Spinal cord (tissue), 10 donors: ENCODE data around the gene NT5DC2. TPM values are rescaled to one million over a fixed set of nuclear protein-coding genes. Genes with fewer than 3 reads are reported as not detected.

Experiments used
- DNase-seq, 6 donors: peaks; one replicate each; pipeline versions ENCODE4 v3.0.0 to v3.0.0-alpha.2; 2013 to 2015; ENCODE audit warnings: low spot score in 6 of 6, low read depth in 4 of 6
- H3K27ac ChIP-seq: one replicate; pipeline ENCODE4 v1.5.1; 2013; ENCODE audit warnings: low read depth, low read length, control low read depth
- H3K27me3 ChIP-seq: one replicate; pipeline ENCODE4 v1.6.1; 2013; ENCODE audit warnings: low read length; ENCODE audit not compliant: control insufficient read depth, insufficient read depth
- H3K36me3 ChIP-seq: one replicate; pipeline ENCODE4 v1.6.1; 2013; ENCODE audit warnings: low read length; ENCODE audit not compliant: control insufficient read depth, insufficient read depth
- H3K4me1 ChIP-seq: one replicate; pipeline ENCODE4 v1.6.1; 2013; ENCODE audit warnings: low read length; ENCODE audit not compliant: control insufficient read depth, insufficient read depth
- H3K4me3 ChIP-seq: one replicate; pipeline ENCODE4 v1.5.1; 2013; ENCODE audit warnings: low read depth, low read length, control low read depth
- H3K9me3 ChIP-seq: one replicate; pipeline ENCODE4 v1.6.1; 2013; ENCODE audit warnings: low read length; ENCODE audit not compliant: control insufficient read depth, insufficient read depth
- WGBS: methylation state at CpG from one replicate; pipeline ENCODE4 v1.1.5; 2013; ENCODE audit warnings: missing lambda C conversion rate; ENCODE audit not compliant: insufficient coverage; 5-methylcytosine and 5-hydroxymethylcytosine counted together
- polyA plus RNA-seq, 2 donors: library from polyadenylated mRNA; unstranded; fragments of 120-200 nt; gene quantifications; one replicate each; pipeline ENCODE4 v1.2.1, GENCODE V29; 2013; ENCODE audit not compliant: insufficient read length in 2 of 2
- total RNA-seq, 2 donors: library from RNA; depleted of rRNA in 1 of 2; stranded (reverse); fragments of 120-200 nt in 1 of 2; fragments of >200 nt in 1 of 2; gene quantifications; one replicate each; pipeline versions ENCODE4 v1.2.3 to v1.2.4, GENCODE V29; 2013 to 2014
- donor health status: healthy.

The NT5DC2 gene
- total and polyA plus RNA-seq, 4 donors, result 33.6 to 205 (median 144) TPM

DNA sequence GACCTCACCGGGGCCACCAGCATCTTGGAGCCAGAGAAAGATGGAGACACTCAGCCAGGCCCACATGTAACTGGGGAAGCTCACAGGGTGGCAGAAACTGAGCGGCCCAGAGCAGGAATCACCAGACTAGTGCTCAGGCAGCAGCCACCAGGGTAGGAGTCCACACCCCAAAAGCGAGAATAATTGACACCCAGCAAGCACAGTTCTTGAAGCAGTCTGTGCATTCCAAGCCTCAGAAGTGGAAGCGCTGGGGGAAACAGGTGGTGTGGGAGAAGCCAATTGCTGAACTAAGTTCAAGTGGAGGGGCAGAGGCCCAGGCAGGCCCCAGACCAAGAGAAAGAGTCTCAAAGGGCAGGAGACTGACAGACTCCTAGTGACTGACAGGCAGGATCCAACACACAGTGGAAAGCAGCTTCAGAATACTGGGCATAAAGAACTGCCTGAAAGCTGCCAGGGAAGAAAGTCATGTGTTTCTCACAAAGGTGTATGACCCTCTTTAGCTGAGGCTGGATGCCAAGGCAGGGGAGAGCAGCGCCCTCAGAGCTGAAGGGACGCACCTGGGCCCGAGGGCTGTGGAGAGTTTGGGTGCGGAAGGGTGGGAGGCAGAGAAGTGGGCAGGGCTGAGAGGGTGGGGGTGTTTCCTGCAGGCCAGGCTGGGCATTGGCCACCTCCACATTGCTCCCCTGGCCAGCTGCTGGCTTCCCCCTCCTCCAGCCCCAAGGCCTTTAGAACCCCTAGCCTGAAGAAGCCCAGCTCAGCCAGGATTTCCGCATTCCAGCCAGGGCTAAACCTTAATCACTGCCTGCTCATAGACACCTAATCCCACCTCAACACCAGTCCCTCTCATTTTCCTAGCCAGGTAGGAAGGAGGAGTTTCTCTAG lies 7.7 kb downstream of the NT5DC2 start:
- Histone ChIP-seq H3K4me1 (peaks cover 20% of the 10 kb centered on the region), H3K4me3 (no peak overlapping the region), H3K36me3 (peaks cover 93% of the 10 kb centered on the region), H3K27me3 (no peaks in the 10 kb centered on the region), H3K27ac (peak overlapping the region; percentile 25), H3K9me3 (no peaks in the 10 kb centered on the region)
- WGBS, result 88% methylated on average over 6 of the region's 9 CpGs
- DNase-seq, result no peak

DNA sequence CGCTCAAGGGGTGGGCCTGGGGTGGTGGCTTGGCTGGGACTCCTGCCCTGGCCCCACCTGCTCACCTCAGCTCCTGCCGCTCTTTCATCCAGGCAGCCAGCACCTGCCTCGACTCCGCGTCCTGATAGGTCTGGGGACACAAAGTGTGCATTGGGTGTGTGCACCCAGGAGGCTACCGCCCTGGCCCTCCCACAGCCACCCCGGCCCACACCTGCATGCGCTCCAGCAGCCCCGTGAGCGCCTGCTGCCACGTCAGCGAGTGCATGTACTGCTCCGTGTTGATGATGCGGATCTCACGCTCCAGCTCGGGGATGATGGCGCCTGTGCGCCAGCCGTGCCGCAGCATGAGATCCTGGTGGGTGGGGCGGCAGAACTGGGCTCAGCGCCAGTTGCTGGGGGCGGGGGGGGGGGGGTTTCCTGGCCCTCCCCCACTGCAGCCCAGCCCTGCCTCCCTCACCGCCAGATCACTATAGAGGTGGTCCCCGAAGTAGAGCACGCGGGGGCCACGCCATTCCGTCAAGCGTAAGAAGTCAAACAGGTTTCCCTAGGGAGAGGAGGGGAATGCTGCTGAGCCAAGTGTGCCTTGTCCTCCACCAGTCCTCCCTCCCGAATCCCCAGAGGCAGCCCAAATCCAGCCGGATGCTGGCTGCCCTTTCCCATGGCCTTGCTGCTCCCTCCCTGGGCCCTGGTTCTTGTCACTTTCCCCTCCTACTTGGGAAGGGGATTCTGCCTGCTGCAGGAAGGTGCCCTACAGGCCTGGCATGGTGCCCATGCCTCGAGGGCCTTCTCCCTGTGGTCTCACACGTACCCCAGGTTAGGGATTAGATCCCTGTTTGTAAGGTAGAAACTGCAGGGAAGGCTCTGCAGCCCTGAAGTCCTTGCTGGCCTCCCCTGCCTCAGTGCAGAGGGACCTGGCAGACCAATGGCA lies 8.6 kb downstream of the NT5DC2 start:
- WGBS, result 89% methylated on average over 19 of the region's 34 CpGs
- H3K27ac ChIP-seq, result peak overlapping the region; percentile 25

DNA sequence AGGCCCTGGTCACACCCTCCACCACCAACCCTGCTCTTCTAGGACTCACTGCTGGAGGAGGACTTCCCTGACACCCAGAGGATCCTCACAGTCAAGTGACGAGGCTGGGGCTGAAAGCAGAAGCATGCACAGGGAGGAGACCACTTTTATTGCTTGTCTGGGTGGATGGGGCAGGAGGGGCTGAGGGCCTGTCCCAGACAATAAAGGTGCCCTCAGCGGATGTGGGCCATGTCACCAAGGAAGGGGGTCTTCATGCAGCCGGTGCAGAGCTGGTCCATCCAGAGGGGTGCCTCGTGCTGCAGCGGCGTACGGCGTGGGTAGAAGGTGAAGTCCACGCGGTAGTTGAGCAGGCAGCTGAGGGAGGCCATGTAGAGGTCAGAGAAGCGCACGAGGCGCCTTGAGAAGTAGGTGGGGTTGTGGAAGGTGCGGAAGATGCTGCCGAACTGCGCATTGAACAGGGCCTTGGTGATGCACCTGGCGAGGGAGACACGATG lies 9.4 kb downstream of the NT5DC2 start:
- no peak for DNase-seq
- 94% methylated on average over 18 of the region's 18 CpGs for WGBS
- no peak overlapping the region for H3K4me3 ChIP-seq
- no peaks in the 10 kb centered on the region for H3K9me3 ChIP-seq
- no peak overlapping the region for H3K27ac ChIP-seq
- no peaks in the 10 kb centered on the region for H3K27me3 ChIP-seq
- H3K36me3 ChIP-seq, result peaks cover 91% of the 10 kb centered on the region
- peaks cover 18% of the 10 kb centered on the region for H3K4me1 ChIP-seq

More for the DNA sequence above, 8.6 kb downstream of the NT5DC2 start:
- H3K4me3 ChIP-seq, result no peak overlapping the region
- no peaks in the 10 kb centered on the region for H3K27me3 ChIP-seq
- H3K9me3 ChIP-seq, result no peaks in the 10 kb centered on the region
- H3K4me1 ChIP-seq, result peaks cover 18% of the 10 kb centered on the region
- DNase-seq, result no peak
- peaks cover 97% of the 10 kb centered on the region for H3K36me3 ChIP-seq

DNA sequence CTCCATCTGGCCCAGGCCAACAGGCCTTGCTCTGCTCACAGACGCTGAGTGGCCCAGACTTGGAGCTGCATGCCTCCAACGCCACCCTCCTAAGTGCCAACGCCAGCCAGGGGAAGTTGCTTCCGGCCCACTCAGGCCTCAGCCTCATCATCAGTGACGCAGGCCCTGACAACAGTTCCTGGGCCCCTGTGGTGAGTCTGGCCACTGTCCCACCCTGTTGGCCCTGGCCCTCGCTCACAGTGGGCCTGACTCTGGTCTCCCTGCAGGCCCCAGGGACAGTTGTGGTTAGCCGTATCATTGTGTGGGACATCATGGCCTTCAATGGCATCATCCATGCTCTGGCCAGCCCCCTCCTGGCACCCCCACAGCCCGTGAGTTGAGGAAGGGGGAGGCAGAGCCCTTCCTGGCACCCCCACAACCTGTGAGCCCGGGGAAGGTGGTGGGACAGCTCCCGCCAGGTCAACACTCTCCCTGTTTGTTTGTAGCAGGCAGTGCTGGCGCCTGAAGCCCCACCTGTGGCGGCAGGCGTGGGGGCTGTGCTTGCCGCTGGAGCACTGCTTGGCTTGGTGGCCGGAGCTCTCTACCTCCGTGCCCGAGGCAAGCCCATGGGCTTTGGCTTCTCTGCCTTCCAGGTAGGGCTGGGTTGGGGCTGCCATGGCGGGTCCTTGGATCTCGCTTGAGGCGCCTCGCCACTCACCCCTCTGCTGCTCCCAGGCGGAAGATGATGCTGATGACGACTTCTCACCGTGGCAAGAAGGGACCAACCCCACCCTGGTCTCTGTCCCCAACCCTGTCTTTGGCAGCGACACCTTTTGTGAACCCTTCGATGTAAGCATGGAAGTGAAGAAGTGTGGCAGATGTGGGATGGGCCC lies 10.0 kb downstream of the NT5DC2 start:
- no peaks in the 10 kb centered on the region for H3K27me3 ChIP-seq
- H3K9me3 ChIP-seq, result no peaks in the 10 kb centered on the region
- DNase-seq, result no peak
- H3K4me3 ChIP-seq, result no peak overlapping the region
- 88% methylated on average over 23 of the region's 26 CpGs for whole genome bisulfite sequencing
- peaks cover 24% of the 10 kb centered on the region for H3K4me1 ChIP-seq
- peaks cover 84% of the 10 kb centered on the region for H3K36me3 ChIP-seq
- H3K27ac ChIP-seq, result no peak overlapping the region

DNA sequence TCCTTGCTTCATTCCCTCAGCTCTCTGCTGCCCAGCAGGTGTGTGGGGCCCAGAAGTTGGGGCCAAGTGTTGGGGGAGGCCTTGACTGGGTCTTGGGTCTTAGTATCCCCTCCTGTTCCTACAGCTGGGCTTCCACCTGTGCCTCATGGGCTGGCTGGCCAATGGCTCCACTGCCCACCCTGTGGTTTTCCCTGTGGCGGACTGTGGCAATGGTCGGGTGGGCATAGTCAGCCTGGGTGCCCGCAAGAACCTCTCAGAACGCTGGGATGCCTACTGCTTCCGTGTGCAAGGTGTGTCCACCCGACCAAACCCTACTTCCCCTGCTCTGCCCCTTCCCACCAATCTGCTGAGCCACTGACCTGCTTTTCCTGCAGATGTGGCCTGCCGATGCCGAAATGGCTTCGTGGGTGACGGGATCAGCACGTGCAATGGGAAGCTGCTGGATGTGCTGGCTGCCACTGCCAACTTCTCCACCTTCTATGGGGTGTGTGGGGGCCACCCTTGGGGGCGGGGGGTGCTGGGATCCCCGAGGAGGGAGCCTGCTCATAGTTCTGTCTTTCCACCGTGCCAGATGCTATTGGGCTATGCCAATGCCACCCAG lies 10.9 kb downstream of the NT5DC2 start:
- H3K27me3 ChIP-seq, result no peaks in the 10 kb centered on the region
- H3K4me3 ChIP-seq, result no peak overlapping the region
- H3K4me1 ChIP-seq, result peaks cover 31% of the 10 kb centered on the region
- H3K27ac ChIP-seq, result no peak overlapping the region
- WGBS, result 89% methylated on average over 12 of the region's 14 CpGs
- no peak for DNase-seq
- no peaks in the 10 kb centered on the region for H3K9me3 ChIP-seq
- H3K36me3 ChIP-seq, result peaks cover 79% of the 10 kb centered on the region

DNA sequence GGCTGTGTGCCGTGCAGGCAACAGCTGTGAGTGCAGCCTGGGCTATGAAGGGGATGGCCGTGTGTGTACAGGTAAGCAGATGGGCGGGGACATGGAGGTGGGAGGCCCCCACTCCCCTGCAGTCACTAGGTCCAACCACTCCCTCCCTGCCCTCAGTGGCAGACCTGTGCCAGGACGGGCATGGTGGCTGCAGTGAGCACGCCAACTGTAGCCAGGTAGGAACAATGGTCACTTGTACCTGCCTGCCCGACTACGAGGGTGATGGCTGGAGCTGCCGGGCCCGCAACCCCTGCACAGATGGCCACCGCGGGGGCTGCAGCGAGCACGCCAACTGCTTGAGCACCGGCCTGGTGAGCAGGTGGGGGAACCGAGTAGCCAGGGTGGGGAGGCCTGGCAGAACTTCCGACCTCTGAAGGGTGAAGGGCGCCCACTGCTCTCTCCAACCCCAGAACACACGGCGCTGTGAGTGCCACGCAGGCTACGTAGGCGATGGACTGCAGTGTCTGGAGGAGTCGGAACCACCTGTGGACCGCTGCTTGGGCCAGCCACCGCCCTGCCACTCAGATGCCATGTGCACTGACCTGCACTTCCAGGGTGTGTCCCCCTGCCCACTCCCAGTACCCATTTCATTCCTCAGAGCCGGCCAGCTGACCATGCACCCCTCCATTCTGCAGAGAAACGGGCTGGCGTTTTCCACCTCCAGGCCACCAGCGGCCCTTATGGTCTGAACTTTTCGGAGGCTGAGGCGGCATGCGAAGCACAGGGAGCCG lies 11.6 kb downstream of the NT5DC2 start:
- peaks cover 72% of the 10 kb centered on the region for H3K36me3 ChIP-seq
- DNase-seq, result no peak
- H3K27ac ChIP-seq, result no peak overlapping the region
- H3K4me3 ChIP-seq, result no peak overlapping the region
- H3K9me3 ChIP-seq, result no peaks in the 10 kb centered on the region
- H3K4me1 ChIP-seq, result peaks cover 31% of the 10 kb centered on the region
- 89% methylated on average over 29 of the region's 33 CpGs for WGBS
- no peaks in the 10 kb centered on the region for H3K27me3 ChIP-seq

DNA sequence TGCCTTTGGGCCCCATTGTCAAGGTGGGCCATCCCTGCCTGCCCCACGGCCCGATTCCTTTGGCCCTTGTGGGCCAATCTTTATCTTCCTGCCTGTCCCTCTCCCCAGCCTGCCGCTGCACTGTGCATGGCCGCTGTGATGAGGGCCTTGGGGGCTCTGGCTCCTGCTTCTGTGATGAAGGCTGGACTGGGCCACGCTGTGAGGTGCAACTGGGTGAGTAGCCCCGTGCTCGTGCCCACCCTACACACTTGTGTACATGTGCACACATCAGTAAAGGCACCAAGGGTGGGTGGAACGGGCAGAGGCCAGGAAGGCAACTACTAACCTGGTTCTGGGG lies 12.2 kb downstream of the NT5DC2 start:
- 92% methylated on average over 6 of the region's 8 CpGs for WGBS
- no peak overlapping the region for H3K4me3 ChIP-seq
- H3K36me3 ChIP-seq, result peaks cover 66% of the 10 kb centered on the region
- no peaks in the 10 kb centered on the region for H3K27me3 ChIP-seq
- peaks cover 31% of the 10 kb centered on the region for H3K4me1 ChIP-seq
- DNase-seq, result no peak
- no peak overlapping the region for H3K27ac ChIP-seq
- H3K9me3 ChIP-seq, result no peaks in the 10 kb centered on the region

DNA sequence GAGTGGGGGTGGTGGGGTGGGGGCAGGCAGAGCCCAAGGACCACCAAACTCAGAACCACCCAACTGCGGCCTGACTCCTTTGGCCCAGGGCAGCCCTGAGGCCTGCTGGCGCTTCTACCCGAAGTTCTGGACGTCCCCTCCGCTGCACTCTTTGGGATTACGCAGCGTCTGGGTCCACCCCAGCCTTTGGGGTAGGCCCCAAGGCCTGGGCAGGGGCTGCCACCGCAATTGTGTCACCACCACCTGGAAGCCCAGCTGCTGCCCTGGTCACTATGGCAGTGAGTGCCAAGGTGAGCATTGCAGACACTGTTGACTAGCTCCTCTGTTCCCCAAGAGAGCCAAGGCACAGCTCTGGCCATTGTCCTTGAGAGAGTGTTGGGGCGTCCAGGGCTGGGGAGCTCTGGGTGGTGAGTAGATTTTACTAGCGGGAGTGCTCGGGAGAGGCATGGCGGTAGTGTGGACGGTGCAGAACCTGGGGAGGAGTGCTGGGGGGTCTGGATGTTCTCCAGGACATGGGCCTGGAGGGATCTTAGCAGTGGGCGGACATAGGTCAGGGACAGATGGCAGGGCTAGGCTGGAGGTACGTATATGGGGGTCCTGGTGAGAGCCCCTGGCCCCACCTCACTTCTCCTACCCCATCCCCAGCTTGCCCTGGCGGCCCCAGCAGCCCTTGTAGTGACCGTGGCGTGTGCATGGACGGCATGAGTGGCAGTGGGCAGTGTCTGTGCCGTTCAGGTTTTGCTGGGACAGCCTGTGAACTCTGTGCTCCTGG lies 12.8 kb downstream of the NT5DC2 start:
- WGBS, result 91% methylated on average over 20 of the region's 20 CpGs
- Histone ChIP-seq H3K27ac (no peak overlapping the region), H3K4me3 (no peak overlapping the region), H3K27me3 (no peaks in the 10 kb centered on the region), H3K36me3 (peaks cover 61% of the 10 kb centered on the region), H3K9me3 (no peaks in the 10 kb centered on the region), H3K4me1 (peaks cover 25% of the 10 kb centered on the region)
- no peak for DNase-seq
